Stimulated activated naive CD8-positive, alpha-beta T cell treated with anti-CD3 and anti-CD28 coated beads, Interleukin-15, Interleukin-2, amounts not matched to agents 100 U/mL and 50 U/mL, for 24 hours (primary cell): Measurements from ENCODE around the gene CCDC97.

ENCODE experiments used
- ATAC-seq: fragments of 150-1000 bp; cut with Tn5 transposase; one replicate; pipeline ENCODE4 v1.10.0; 2021
- DNase-seq: peaks from one replicate; pipeline ENCODE4 v3.0.0; 2021

The CCDC97 gene

GRCh38 chr19:41320185-41320518 lies 10.2 kb downstream of the CCDC97 start:
- ATAC-seq (no peak), DNase-seq (no peak)

GRCh38 chr19:41320568-41320967 lies 10.6 kb downstream of the CCDC97 start:
- DNase-seq (no peak), ATAC-seq (no peak)

- ATAC-seq (no peak), DNase-seq (no peak)
Measured at GRCh38 chr19:41321204-41321599, 11.2 kb downstream of the CCDC97 start.

GRCh38 chr19:41321600-41322270 lies 11.8 kb downstream of the CCDC97 start:
- DNase-seq: no peak
- no peak for ATAC-seq

GRCh38 chr19:41322451-41322850 lies 12.5 kb downstream of the CCDC97 start:
- ATAC-seq (no peak), DNase-seq (no peak)

- DNase-seq (no peak), ATAC-seq (no peak)
Measured at GRCh38 chr19:41323023-41323422, 13.1 kb downstream of the CCDC97 start.

GRCh38 chr19:41323430-41324125 lies 13.6 kb downstream of the CCDC97 start:
- DNase-seq (no peak), ATAC-seq (no peak)

- no peak for ATAC-seq
- DNase-seq: no peak
Measured at GRCh38 chr19:41324231-41324702, 14.3 kb downstream of the CCDC97 start.

GRCh38 chr19:41324921-41325639 lies 15.1 kb downstream of the CCDC97 start:
- no peak for ATAC-seq
- peak; percentile 36 for DNase-seq

GRCh38 chr19:41325640-41325946 lies 15.6 kb downstream of the CCDC97 start:
- ATAC-seq (no peak), DNase-seq (no peak)

GRCh38 chr19:41325947-41326706 lies 16.2 kb downstream of the CCDC97 start:
- ATAC-seq (no peak), DNase-seq (peak; percentile 36)

GRCh38 chr19:41327076-41327575 lies 17.2 kb downstream of the CCDC97 start:
- no peak for ATAC-seq
- no peak for DNase-seq

GRCh38 chr19:41327576-41328156 lies 17.7 kb downstream of the CCDC97 start:
- ATAC-seq: peak; percentile 77
- peak; percentile 86 for DNase-seq

- peak; percentile 62 for DNase-seq
- ATAC-seq: peak; percentile 64
Measured at GRCh38 chr19:41328157-41328841, 18.3 kb downstream of the CCDC97 start.

- DNase-seq (no peak), ATAC-seq (no peak)
Measured at GRCh38 chr19:41328842-41329225, 18.9 kb downstream of the CCDC97 start.

- DNase-seq (no peak), ATAC-seq (no peak)
Measured at GRCh38 chr19:41330481-41330880, 20.5 kb downstream of the CCDC97 start.

- DNase-seq: no peak
- ATAC-seq: no peak
Measured at GRCh38 chr19:41330946-41331678, 21.1 kb downstream of the CCDC97 start.

GRCh38 chr19:41332000-41332399 lies 22.0 kb downstream of the CCDC97 start:
- DNase-seq: no peak
- ATAC-seq: no peak

- DNase-seq (no peak), ATAC-seq (no peak)
Measured at GRCh38 chr19:41332468-41332867, 22.5 kb downstream of the CCDC97 start.

GRCh38 chr19:41334793-41335192 lies 24.8 kb downstream of the CCDC97 start:
- no peak for ATAC-seq
- DNase-seq: no peak

GRCh38 chr19:41335467-41335866 lies 25.5 kb downstream of the CCDC97 start:
- DNase-seq: no peak
- ATAC-seq: no peak
